DND-41 (cell line): Measurements from ENCODE around the gene SH2D3C.

Experiments used
- ATAC-seq: fragments of 200-7000 bp; cut with Tn5 transposase; 3 replicates; pipeline ENCODE4 v1.9.1; 2021; ENCODE audit warnings: low read depth; ENCODE audit not compliant: insufficient read depth
- DNase-seq: peaks from one replicate; pipeline ENCODE4 v3.0.0-alpha.2; 2020
- H2AFZ ChIP-seq: 2 replicates; pipeline ENCODE4 v1.6.0; 2012; ENCODE audit warnings: low read depth, low read length
- H3K27ac ChIP-seq: 2 replicates; pipeline ENCODE4 v1.5.1; 2012; ENCODE audit warnings: low read length, inconsistent platforms
- H3K27me3 ChIP-seq: fragments of 200-600 bp; sonication (generic); 2 replicates; pipeline ENCODE4 v1.6.0; 2012; ENCODE audit warnings: low read length, mild to moderate bottlenecking, inconsistent platforms; ENCODE audit not compliant: insufficient read depth, poor library complexity
- H3K36me3 ChIP-seq: 2 replicates; pipeline ENCODE4 v1.5.1; 2012; ENCODE audit warnings: low read length, inconsistent platforms; ENCODE audit not compliant: insufficient read depth
- H3K4me1 ChIP-seq: 2 replicates; pipeline ENCODE4 v1.5.1; 2012; ENCODE audit warnings: mild to moderate bottlenecking, low read length; ENCODE audit not compliant: insufficient read depth
- H3K4me2 ChIP-seq: 2 replicates; pipeline ENCODE4 v1.6.0; 2012; ENCODE audit warnings: mild to moderate bottlenecking, moderate library complexity, low read length, inconsistent platforms; ENCODE audit not compliant: insufficient read depth
- H3K4me3 ChIP-seq, 2 experiments: fragments of 200-600 bp in 1 of 2; shearing (Covaris generic) in 1 of 2; 2 replicates each; pipeline ENCODE4 v1.5.1; 2012 to 2016; ENCODE audit warnings: inconsistent platforms in 2 of 2, low read length in 2 of 2, mild to moderate bottlenecking in 2 of 2, low read depth in 1 of 2, moderate library complexity in 1 of 2
- H3K79me2 ChIP-seq: 2 replicates; pipeline ENCODE4 v1.6.0; 2012; ENCODE audit warnings: low read length, inconsistent platforms; ENCODE audit not compliant: insufficient read depth
- H3K9ac ChIP-seq: 2 replicates; pipeline ENCODE4 v1.6.0; 2012; ENCODE audit warnings: low read depth, mild to moderate bottlenecking, inconsistent platforms, low read length, moderate library complexity
- H3K9me3 ChIP-seq: 2 replicates; pipeline ENCODE4 v1.5.1; 2012; ENCODE audit warnings: low read length, moderate library complexity, mild to moderate bottlenecking, inconsistent platforms; ENCODE audit not compliant: insufficient read depth, severe bottlenecking
- H4K20me1 ChIP-seq: 2 replicates; pipeline ENCODE4 v1.6.0; 2012; ENCODE audit warnings: low read length; ENCODE audit not compliant: insufficient read depth
- EZH2 ChIP-seq: IDR thresholded peaks from 3 replicates; pipeline ENCODE4 v1.6.1; 2012; ENCODE audit warnings: borderline replicate concordance, low read depth, mild to moderate bottlenecking, moderate library complexity, low read length, inconsistent platforms; ENCODE audit not compliant: severe bottlenecking
- TF ChIP-seq, protein P1 (sequence below): IDR thresholded peaks from 2 replicates; pipeline ENCODE4 v1.5.1; 2012; ENCODE audit warnings: borderline replicate concordance, low read length, moderate library complexity, mild to moderate bottlenecking; ENCODE audit not compliant: poor library complexity, severe bottlenecking; ENCODE audit errors: extremely low read depth

The SH2D3C gene

DNA sequence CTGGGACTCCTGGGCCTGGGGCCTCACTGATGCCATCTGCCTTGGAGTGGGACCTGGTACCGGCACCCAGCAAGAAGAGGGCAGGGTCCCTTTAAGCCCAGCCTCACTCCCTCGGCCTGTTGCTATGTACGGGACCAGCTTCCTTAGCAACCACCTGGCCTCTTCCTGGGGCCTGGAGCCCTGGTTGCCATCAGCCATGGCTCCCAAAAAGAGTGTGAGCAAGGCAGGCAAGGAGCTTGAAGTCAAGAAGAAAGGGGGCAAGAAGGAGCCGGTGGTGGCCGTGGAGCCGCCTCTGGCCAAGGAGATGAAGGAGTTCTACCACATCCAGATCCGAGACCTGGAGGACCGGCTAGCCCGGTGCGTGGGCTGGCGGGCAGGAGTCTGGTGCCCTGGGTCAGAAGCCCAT is 71.6 kb downstream of the SH2D3C start, which contains the start of gene CFAP157:
Gene CFAP157, plus strand, starts transcription at position 153 of the 406 bp plus-strand sequence. Its CDS starts 44 bp downstream, at position 197.
- ATAC-seq, result no peak
- no peak for TF ChIP-seq EZH2
- TF ChIP-seq, protein P1, sequence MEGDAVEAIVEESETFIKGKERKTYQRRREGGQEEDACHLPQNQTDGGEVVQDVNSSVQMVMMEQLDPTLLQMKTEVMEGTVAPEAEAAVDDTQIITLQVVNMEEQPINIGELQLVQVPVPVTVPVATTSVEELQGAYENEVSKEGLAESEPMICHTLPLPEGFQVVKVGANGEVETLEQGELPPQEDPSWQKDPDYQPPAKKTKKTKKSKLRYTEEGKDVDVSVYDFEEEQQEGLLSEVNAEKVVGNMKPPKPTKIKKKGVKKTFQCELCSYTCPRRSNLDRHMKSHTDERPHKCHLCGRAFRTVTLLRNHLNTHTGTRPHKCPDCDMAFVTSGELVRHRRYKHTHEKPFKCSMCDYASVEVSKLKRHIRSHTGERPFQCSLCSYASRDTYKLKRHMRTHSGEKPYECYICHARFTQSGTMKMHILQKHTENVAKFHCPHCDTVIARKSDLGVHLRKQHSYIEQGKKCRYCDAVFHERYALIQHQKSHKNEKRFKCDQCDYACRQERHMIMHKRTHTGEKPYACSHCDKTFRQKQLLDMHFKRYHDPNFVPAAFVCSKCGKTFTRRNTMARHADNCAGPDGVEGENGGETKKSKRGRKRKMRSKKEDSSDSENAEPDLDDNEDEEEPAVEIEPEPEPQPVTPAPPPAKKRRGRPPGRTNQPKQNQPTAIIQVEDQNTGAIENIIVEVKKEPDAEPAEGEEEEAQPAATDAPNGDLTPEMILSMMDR, result no peak
- H3K79me2 ChIP-seq, result no peaks in the 10 kb centered on the region
- no peaks in the 10 kb centered on the region for H3K36me3 ChIP-seq
- H3K9me3 ChIP-seq, result no peaks in the 10 kb centered on the region
- H3K4me2 ChIP-seq, result no peak within 1 kb of the TSS
- H2AFZ ChIP-seq, result no peak within 1 kb of the TSS
- H3K4me3 ChIP-seq, result no peak within 1 kb of the TSS
- H3K9ac ChIP-seq, result no peak within 1 kb of the TSS
- H3K27me3 ChIP-seq, result no peaks in the 10 kb centered on the region
- no peak for DNase-seq
- H3K4me1 ChIP-seq, result peaks cover 10% of the 10 kb centered on the region
- peaks cover 12% of the 10 kb centered on the region for H4K20me1 ChIP-seq
- H3K27ac ChIP-seq, result no peak within 1 kb of the TSS

DNA sequence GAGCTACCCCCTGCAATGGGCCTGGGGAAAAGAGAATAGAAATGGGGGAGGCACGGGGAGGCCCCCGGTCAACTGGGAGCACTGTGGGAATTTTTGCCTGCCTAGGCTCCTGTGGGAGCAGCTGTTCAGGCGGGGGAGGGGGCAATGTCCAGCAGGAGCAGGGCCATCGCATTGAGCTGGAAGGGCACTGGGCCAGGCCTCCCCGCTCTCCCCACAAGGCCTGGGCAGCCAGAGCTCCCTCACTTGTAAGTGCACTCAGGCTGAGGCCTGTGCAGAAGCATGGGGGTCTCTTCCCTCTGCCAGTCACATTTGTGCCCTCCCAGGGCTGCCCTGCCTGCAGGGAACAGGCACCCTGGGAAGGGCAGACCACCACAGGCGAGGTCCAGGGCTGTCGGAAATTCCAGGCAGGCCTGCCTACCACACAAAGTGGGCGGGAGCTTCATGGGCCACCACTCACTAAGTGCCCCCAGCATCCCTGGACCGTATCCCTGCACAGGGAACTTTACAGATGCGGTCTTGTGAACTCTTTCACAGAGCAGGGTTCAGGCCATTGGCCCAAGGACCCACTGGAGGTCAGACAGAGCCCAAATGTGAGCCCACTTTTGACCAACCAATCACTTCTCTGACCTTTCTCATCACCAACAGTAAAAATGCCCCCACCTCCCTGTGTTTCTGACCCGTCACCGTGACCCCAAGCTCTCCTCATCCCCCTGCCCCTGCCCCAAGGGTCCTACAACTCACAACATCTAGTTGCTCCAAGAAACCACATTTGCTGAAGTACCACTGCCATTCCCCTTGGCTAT is 72.7 kb downstream of the SH2D3C start:
- Histone ChIP-seq H3K79me2 (no peaks in the 10 kb centered on the region), H3K4me3 (no peak overlapping the region), H3K9ac (no peak overlapping the region), H3K4me2 (no peak overlapping the region), H3K9me3 (no peaks in the 10 kb centered on the region), H3K27me3 (no peaks in the 10 kb centered on the region), H2AFZ (no peak overlapping the region), H4K20me1 (peaks cover 8% of the 10 kb centered on the region), H3K27ac (no peak overlapping the region), H3K4me1 (no peaks in the 10 kb centered on the region), H3K36me3 (no peaks in the 10 kb centered on the region)
- ATAC-seq (no peak), DNase-seq (no peak)
- TF ChIP-seq, protein P1, result no peak
- TF ChIP-seq EZH2, result no peak

DNA sequence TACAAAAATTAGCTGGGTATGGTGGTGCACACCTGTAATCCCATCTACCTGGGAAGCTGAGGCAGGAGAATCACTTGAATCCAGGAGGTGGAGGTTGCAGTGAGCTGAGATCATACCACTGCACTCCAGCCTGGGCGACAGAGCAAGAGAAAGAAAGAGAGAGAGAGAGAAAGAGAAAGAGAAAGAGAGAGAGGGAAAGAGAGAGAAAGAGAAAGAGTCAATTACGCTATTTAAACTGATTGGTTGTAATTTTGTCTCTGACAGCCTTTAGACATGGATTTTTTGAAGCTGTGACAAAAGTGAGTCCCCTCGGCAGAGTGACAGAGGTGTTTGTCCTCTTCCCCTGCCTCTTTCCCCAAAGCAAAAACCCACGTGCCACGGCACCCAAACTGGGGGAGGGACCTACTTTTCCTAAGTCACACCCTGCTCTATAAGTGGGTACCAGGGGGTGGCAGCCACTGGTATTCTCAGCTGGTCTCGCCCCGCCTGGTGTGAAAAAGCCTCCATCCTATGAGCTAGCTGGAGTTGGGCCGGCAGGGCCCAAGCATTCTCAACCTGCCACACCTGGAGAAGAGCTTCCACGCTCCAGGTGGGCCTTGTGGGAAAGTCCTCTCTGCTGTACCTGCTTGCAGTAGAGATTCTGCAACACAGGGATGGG is 75.0 kb downstream of the SH2D3C start:
- TF ChIP-seq, protein P1, result no peak
- TF ChIP-seq EZH2, result no peak
- Histone ChIP-seq H4K20me1 (peaks cover 5% of the 10 kb centered on the region; the same call in 1 of the 2 replicates), H3K9me3 (no peaks in the 10 kb centered on the region), H3K4me2 (no peak overlapping the region), H3K4me1 (no peaks in the 10 kb centered on the region), H3K36me3 (no peaks in the 10 kb centered on the region), H3K9ac (no peak overlapping the region), H2AFZ (no peak overlapping the region), H3K79me2 (no peaks in the 10 kb centered on the region), H3K27me3 (no peaks in the 10 kb centered on the region), H3K4me3 (no peak overlapping the region), H3K27ac (no peak overlapping the region)
- DNase-seq, result no peak
- no peak for ATAC-seq
